SK-N-SH treated with all-trans-retinoic acid at 6 μM for 48 hours (cell line): ENCODE results near the gene LSM7.

ENCODE experiments used
- GLIS3 ChIP-seq: fragments of 250-450 bp; sonication (Bioruptor Pico); IDR thresholded peaks from 2 replicates; pipeline ENCODE4 v1.5.0; 2020; ENCODE audit warnings: mild to moderate bottlenecking, moderate library complexity
- ZFP3 ChIP-seq: fragments of 250-450 bp; sonication (Bioruptor Pico); IDR thresholded peaks from 2 replicates; pipeline ENCODE4 v1.5.0; 2020; ENCODE audit warnings: mild to moderate bottlenecking, moderate library complexity
- ZNF8 ChIP-seq: fragments of 450-650 bp; formaldehyde crosslinking; IDR thresholded peaks from 2 replicates; pipeline ENCODE4 v1.5.0; 2020; ENCODE audit warnings: mild to moderate bottlenecking, moderate library complexity

- TF ChIP-seq GLIS3 (CRISPR knock-in tag): no peak
- TF ChIP-seq ZNF8 (CRISPR knock-in tag): no peak
- TF ChIP-seq ZFP3 (CRISPR knock-in tag): no peak
Observed at GRCh38 chr19:2354670-2355069, 26.3 kb upstream of the LSM7 start.
